GM23338 (cell line): ENCODE data around the gene OR10H2. TPM values are rescaled to one million over a fixed set of nuclear protein-coding genes. Genes with fewer than 3 reads are reported as not detected.

ENCODE experiments used
- ATAC-seq: fragments of 200-7000 bp; cut with Tn5 transposase; 3 replicates; pipeline ENCODE4 v1.9.1; 2020
- DNase-seq: peaks from one replicate; pipeline ENCODE4 v3.0.0-alpha.2; 2015; ENCODE audit warnings: low spot score
- H2AFZ ChIP-seq: fragments of 200-600 bp; sonication (generic); 2 replicates; pipeline ENCODE4 v1.8.0; 2016; ENCODE audit warnings: antibody characterized with exemption, mild to moderate bottlenecking, moderate library complexity
- H3F3A ChIP-seq: fragments of 200-600 bp; sonication (generic); replicated peaks from 2 replicates; pipeline ENCODE4 v1.8.0; 2017; ENCODE audit warnings: antibody characterized with exemption, mixed run types, low read depth
- H3K27ac ChIP-seq: fragments of 200-600 bp; sonication (generic); 2 replicates; pipeline ENCODE4 v1.6.1; 2016; ENCODE audit warnings: low read depth
- H3K27me3 ChIP-seq: fragments of 200-600 bp; sonication (generic); 2 replicates; pipeline ENCODE4 v1.8.0; 2016; ENCODE audit warnings: mild to moderate bottlenecking, mixed run types, moderate library complexity; ENCODE audit not compliant: insufficient read depth
- H3K36me3 ChIP-seq: fragments of 200-600 bp; sonication (generic); 2 replicates; pipeline ENCODE4 v1.8.0; 2016; ENCODE audit warnings: mild to moderate bottlenecking; ENCODE audit not compliant: insufficient read depth
- H3K4me1 ChIP-seq: fragments of 200-600 bp; sonication (generic); 2 replicates; pipeline ENCODE4 v1.8.0; 2016; ENCODE audit warnings: mild to moderate bottlenecking, moderate library complexity; ENCODE audit not compliant: insufficient read depth
- H3K4me2 ChIP-seq: fragments of 200-600 bp; sonication (generic); 2 replicates; pipeline ENCODE4 v1.7.1; 2017; ENCODE audit warnings: mixed run types
- H3K4me3 ChIP-seq: fragments of 200-600 bp; sonication (generic); 2 replicates; pipeline ENCODE4 v1.6.1; 2016; ENCODE audit warnings: mixed run types
- H3K79me2 ChIP-seq: fragments of 200-600 bp; sonication (generic); replicated peaks from 2 replicates; pipeline ENCODE4 v1.8.0; 2017; ENCODE audit warnings: mild to moderate bottlenecking; ENCODE audit not compliant: insufficient read depth
- H3K9me2 ChIP-seq: fragments of 200-600 bp; sonication (generic); 2 replicates; pipeline ENCODE4 v1.8.0; 2017; ENCODE audit not compliant: insufficient read depth
- H4K20me1 ChIP-seq: fragments of 200-600 bp; sonication (generic); replicated peaks from 2 replicates; pipeline ENCODE4 v1.8.0; 2017; ENCODE audit warnings: mild to moderate bottlenecking; ENCODE audit not compliant: insufficient read depth
- H3K27ac Mint-ChIP-seq: 2 replicates; pipeline ENCODE4 v1.8.0; 2020; ENCODE audit warnings: inconsistent platforms, mild to moderate bottlenecking, moderate library complexity, mixed read lengths
- H3K27me3 Mint-ChIP-seq: 3 replicates; pipeline ENCODE4 v1.8.0; 2022; ENCODE audit warnings: low read depth, mild to moderate bottlenecking, moderate library complexity, mixed read lengths, inconsistent platforms; ENCODE audit not compliant: insufficient read depth, poor library complexity
- H3K36me3 Mint-ChIP-seq: 3 replicates; pipeline ENCODE4 v1.8.0; 2021; ENCODE audit warnings: low read depth, mild to moderate bottlenecking, inconsistent platforms, moderate library complexity, mixed read lengths
- H3K4me1 Mint-ChIP-seq: 3 replicates; pipeline ENCODE4 v1.8.0; 2020; ENCODE audit warnings: mild to moderate bottlenecking, inconsistent platforms, mixed read lengths
- H3K4me3 Mint-ChIP-seq: 3 replicates; pipeline ENCODE4 v1.8.0; 2021; ENCODE audit warnings: moderate library complexity, mild to moderate bottlenecking, inconsistent platforms, mixed read lengths
- H3K9me3 Mint-ChIP-seq: 3 replicates; pipeline ENCODE4 v1.8.0; 2020; ENCODE audit warnings: moderate library complexity, mild to moderate bottlenecking, inconsistent platforms, mixed read lengths
- EZH2 ChIP-seq: fragments of 200-600 bp; sonication (generic); IDR thresholded peaks from one replicate; pipeline ENCODE4 v1.8.0; 2017; ENCODE audit warnings: antibody characterized with exemption, mild to moderate bottlenecking, low read depth; ENCODE audit not compliant: unreplicated experiment
- JUNB ChIP-seq: IDR thresholded peaks from one replicate; pipeline ENCODE4 v1.6.1; 2016; ENCODE audit warnings: antibody characterized with exemption; ENCODE audit not compliant: unreplicated experiment
- POLR2AphosphoS5 ChIP-seq: IDR thresholded peaks from 2 replicates; pipeline ENCODE4 v1.6.1; 2016; ENCODE audit warnings: antibody characterized with exemption, low read depth
- polyA plus RNA-seq: library from polyadenylated mRNA; unstranded; fragments of >200 nt; fragmentation: Nextera tagmentation; extraction: Ambion mirVana; gene quantifications from 2 replicates; pipeline ENCODE4 v1.2.1, GENCODE V29; 2016
- total RNA-seq: library from RNA; depleted of rRNA; stranded (reverse); fragments of >200 nt; shearing (Covaris generic); gene quantifications from 2 replicates; pipeline ENCODE4 v1.2.3, GENCODE V29; 2014
- TF ChIP-seq, protein P1 (sequence below): fragments of 250-450 bp; sonication (Bioruptor Pico); IDR thresholded peaks from 2 replicates; pipeline ENCODE4 v1.5.0; 2020; ENCODE audit warnings: mild to moderate bottlenecking, moderate library complexity
- TF ChIP-seq, protein P2 (sequence below): IDR thresholded peaks from 2 replicates; pipeline ENCODE4 v1.6.1; 2016; ENCODE audit warnings: antibody characterized with exemption

Gene OR10H2
- total and polyA plus RNA-seq, 2 experiments from 2014 or later = not detected

DNA sequence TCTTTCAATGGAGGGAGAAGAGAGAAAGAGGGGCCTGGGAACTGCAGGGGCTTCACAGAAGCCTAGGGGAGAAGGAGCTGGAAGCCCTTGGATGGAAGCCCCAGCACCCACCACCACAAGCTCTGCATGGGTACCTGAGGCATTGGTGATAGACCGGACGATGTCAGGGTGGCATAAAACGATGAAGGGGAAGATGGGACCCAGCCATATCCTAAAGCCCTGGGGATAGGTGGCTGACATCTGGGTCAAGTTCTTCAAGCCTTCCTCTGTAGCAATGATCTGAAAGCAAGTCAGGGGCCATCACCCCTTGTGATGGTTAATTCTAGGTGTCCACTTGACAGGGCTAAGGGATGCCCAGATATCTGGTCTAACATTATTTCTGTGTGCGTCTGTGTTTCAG is 48.4 kb downstream of the OR10H2 start (continued):
- TF ChIP-seq, protein P1, sequence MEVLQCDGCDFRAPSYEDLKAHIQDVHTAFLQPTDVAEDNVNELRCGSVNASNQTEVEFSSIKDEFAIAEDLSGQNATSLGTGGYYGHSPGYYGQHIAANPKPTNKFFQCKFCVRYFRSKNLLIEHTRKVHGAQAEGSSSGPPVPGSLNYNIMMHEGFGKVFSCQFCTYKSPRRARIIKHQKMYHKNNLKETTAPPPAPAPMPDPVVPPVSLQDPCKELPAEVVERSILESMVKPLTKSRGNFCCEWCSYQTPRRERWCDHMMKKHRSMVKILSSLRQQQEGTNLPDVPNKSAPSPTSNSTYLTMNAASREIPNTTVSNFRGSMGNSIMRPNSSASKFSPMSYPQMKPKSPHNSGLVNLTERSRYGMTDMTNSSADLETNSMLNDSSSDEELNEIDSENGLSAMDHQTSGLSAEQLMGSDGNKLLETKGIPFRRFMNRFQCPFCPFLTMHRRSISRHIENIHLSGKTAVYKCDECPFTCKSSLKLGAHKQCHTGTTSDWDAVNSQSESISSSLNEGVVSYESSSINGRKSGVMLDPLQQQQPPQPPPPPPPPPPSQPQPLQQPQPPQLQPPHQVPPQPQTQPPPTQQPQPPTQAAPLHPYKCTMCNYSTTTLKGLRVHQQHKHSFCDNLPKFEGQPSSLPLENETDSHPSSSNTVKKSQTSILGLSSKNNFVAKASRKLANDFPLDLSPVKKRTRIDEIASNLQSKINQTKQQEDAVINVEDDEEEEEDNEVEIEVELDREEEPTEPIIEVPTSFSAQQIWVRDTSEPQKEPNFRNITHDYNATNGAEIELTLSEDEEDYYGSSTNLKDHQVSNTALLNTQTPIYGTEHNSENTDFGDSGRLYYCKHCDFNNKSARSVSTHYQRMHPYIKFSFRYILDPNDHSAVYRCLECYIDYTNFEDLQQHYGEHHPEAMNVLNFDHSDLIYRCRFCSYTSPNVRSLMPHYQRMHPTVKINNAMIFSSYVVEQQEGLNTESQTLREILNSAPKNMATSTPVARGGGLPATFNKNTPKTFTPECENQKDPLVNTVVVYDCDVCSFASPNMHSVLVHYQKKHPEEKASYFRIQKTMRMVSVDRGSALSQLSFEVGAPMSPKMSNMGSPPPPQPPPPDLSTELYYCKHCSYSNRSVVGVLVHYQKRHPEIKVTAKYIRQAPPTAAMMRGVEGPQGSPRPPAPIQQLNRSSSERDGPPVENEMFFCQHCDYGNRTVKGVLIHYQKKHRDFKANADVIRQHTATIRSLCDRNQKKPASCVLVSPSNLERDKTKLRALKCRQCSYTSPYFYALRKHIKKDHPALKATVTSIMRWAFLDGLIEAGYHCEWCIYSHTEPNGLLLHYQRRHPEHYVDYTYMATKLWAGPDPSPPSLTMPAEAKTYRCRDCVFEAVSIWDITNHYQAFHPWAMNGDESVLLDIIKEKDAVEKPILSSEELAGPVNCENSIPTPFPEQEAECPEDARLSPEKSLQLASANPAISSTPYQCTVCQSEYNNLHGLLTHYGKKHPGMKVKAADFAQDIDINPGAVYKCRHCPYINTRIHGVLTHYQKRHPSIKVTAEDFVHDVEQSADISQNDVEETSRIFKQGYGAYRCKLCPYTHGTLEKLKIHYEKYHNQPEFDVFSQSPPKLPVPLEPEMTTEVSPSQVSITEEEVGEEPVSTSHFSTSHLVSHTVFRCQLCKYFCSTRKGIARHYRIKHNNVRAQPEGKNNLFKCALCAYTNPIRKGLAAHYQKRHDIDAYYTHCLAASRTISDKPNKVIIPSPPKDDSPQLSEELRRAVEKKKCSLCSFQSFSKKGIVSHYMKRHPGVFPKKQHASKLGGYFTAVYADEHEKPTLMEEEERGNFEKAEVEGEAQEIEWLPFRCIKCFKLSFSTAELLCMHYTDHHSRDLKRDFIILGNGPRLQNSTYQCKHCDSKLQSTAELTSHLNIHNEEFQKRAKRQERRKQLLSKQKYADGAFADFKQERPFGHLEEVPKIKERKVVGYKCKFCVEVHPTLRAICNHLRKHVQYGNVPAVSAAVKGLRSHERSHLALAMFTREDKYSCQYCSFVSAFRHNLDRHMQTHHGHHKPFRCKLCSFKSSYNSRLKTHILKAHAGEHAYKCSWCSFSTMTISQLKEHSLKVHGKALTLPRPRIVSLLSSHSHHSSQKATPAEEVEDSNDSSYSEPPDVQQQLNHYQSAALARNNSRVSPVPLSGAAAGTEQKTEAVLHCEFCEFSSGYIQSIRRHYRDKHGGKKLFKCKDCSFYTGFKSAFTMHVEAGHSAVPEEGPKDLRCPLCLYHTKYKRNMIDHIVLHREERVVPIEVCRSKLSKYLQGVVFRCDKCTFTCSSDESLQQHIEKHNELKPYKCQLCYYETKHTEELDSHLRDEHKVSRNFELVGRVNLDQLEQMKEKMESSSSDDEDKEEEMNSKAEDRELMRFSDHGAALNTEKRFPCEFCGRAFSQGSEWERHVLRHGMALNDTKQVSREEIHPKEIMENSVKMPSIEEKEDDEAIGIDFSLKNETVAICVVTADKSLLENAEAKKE (CRISPR knock-in tag) = no peak

DNA sequence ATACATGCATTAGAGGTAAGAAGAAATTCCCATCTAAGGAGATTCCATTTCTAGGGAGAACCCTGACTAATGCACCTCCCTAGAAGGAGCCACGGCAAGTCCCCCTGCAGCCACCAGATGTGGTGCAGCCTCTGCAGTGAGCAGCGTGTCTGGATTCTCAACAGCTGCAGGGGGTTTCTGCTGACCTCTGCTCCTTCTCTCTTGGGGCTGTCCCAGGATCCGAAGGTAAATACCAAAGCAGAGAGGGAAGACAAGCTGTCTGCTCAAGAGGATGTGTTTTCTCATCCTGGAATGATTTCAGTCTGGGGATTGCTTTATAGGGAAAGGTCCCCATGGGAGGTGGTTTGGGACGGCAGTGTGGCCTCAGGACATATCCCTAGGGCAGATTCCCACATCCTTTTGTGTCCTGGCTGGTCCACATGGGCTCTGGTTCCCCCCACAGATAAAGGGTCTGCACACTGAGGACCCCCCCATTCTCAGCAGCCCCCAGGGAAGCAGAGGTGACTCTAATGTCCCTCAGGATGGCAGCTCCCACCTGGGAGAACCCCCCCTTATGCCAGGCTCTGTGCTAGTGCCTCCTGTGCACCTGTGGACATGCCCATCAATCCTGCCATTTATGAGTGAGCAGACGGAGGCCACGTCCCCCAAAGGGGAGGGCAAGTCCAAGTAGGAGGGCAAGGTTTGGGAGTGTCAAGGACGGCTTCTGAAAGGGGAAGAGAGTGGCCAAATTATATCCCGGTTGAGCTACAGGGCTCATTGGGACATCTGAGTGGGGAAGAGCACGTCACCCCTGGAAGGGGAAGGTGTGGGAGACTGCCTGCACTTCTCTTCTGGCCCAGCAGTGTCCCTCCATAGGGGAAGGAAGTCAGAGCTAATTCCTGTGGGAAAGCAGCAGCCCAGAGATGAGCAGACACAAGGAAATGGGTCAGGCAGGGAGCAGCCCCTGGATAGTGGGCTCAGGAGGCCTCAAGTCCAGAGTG is 49.5 kb downstream of the OR10H2 start:
- no peak for ATAC-seq
- H3K9me3 Mint-ChIP-seq = peaks cover 92% of the 10 kb centered on the region
- H3K27ac Mint-ChIP-seq = no peak overlapping the region
- TF ChIP-seq, protein P2, sequence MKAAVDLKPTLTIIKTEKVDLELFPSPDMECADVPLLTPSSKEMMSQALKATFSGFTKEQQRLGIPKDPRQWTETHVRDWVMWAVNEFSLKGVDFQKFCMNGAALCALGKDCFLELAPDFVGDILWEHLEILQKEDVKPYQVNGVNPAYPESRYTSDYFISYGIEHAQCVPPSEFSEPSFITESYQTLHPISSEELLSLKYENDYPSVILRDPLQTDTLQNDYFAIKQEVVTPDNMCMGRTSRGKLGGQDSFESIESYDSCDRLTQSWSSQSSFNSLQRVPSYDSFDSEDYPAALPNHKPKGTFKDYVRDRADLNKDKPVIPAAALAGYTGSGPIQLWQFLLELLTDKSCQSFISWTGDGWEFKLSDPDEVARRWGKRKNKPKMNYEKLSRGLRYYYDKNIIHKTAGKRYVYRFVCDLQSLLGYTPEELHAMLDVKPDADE = no peak
- TF ChIP-seq EZH2 = no peak
- TF ChIP-seq, protein P1 (CRISPR knock-in tag) = no peak
- TF ChIP-seq JUNB = no peak
- TF ChIP-seq POLR2AphosphoS5 = no peak

More for the DNA sequence above, 49.5 kb downstream of the OR10H2 start:
- H3K4me2 ChIP-seq = no peak overlapping the region
- no peak for DNase-seq
- Mint-ChIP-seq H3K4me1 (no peaks in the 10 kb centered on the region), H3K27me3 (peaks cover 11% of the 10 kb centered on the region), H3K36me3 (peaks cover 50% of the 10 kb centered on the region), H3K4me3 (no peak overlapping the region)
- no peak overlapping the region for H3K4me3 ChIP-seq
- no peaks in the 10 kb centered on the region for H3F3A ChIP-seq
- no peak overlapping the region for H3K27ac ChIP-seq
- no peak overlapping the region for H2AFZ ChIP-seq
- no peaks in the 10 kb centered on the region for H3K27me3 ChIP-seq
- no peaks in the 10 kb centered on the region for H3K9me2 ChIP-seq
- H3K79me2 ChIP-seq = no peaks in the 10 kb centered on the region
- H3K4me1 ChIP-seq = no peaks in the 10 kb centered on the region
- no peaks in the 10 kb centered on the region for H4K20me1 ChIP-seq
- H3K36me3 ChIP-seq = no peaks in the 10 kb centered on the region
